Umbilical cord (tissue), 2 donors: Measurements from ENCODE around the gene ZNF79. TPM values are rescaled to one million over a fixed set of nuclear protein-coding genes. Genes with fewer than 3 reads are reported as not detected.

Source experiments
- DNase-seq: peaks from one replicate; pipeline ENCODE4 v3.0.0-alpha.2; 2015; ENCODE audit warnings: low spot score
- total RNA-seq: library from RNA; depleted of rRNA; stranded (reverse); fragments of >200 nt; gene quantifications from one replicate; pipeline ENCODE4 v1.2.3, GENCODE V29; 2014; ENCODE audit warnings: low replicate concordance; ENCODE audit not compliant: insufficient read depth

The ZNF79 gene
- total RNA-seq, 1 donor from 2014 or later: 15.2 TPM

DNA sequence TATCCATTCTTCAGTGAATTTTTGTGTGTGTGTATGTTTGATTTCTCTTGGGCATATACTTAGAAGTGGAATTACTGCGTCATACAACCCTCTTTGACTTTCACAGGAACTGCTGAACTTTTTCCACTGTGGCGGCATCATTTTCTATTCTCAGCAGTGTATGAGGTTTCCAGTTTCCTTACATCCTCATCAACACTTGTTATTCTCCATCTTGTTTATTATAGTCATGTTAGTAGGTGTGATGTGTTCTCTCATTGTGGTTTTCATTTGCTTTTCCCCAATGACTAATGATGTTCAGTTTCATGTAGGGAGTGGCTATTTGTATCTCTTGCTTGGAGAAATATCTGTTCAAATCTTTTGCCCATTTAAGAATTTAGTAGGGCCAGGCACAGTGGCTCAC lies 2.6 kb downstream of the ZNF79 start:
- DNase-seq: no peak

GRCh38 chr9:127428348-127428747 lies 4.2 kb downstream of the ZNF79 start:
- no peak for DNase-seq

GRCh38 chr9:127430415-127430814 lies 6.2 kb downstream of the ZNF79 start:
- DNase-seq: no peak

DNA sequence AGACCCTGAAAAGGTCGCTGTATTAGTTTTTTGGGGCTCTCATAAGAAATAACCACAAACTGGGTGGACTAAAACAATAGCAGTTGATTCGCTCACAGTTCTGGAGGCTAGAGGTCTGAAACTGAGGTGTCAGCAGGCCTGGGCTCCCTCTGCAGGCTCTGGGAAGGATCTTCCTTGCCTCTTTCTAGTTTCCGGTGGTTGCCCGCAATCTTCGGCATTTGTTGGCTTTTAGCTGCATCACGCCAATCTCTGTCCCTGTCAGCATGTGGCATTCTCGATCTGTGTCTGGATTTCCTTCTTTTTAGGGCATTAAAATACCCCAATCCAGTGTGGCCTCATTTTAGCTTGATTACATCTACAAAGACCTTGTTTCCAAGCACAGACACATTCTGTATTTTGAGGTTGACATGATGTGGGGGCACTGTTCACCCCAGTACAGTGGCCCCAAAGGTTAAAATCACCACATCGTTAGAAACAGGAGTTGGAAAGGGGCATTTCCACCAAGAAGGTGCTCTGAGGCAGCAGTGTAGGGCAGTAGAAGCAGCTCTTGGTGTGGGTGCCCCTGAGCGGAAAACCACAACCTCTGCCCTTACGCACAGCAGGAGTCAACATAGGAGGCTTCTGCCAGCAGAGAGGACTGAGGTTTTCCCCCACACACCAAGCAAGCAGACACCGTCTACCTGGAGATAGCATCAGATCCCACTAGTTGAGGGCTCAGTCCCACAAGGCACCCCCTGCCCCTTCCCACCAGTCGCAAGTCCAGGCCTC lies 13.5 kb downstream of the ZNF79 start:
- DNase-seq: no peak

DNA sequence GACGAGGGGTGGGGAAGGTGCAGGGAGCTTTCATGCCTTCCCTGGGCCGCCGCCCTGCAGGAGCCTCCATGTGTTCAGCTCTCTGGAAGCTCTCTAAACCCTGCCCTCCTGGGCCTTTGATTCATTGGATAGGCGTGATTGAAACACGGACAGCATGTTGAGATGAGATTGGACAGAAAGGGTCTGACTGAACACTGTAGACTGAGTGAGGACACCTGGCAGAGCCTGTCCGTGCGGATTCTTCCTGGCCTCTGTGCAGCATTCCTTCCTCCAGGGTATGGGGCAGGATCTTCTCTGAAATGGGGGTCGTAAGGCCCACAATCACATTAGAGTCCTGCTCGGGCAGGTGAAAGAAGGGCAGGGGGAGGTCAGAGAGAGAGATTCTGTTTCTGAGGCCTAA lies 14.2 kb downstream of the ZNF79 start:
- DNase-seq: peak; percentile 40

DNA sequence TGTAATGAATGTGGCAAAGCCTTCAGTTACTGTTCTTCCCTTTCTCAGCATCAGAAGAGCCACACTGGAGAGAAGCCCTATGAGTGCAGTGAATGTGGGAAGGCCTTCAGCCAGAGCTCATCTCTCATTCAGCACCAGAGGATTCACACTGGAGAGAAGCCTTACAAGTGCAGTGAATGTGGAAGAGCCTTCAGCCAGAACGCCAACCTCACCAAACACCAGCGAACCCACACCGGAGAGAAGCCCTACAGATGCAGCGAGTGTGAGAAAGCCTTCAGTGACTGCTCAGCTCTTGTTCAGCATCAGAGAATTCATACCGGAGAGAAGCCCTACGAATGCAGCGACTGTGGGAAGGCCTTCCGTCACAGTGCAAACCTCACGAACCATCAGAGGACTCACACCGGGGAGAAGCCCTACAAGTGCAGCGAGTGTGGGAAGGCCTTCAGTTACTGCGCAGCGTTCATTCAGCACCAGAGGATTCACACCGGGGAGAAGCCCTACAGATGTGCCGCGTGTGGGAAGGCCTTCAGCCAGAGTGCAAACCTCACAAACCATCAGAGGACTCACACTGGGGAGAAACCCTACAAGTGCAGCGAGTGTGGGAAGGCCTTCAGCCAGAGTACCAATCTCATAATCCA lies 20.2 kb downstream of the ZNF79 start:
- no peak for DNase-seq

DNA sequence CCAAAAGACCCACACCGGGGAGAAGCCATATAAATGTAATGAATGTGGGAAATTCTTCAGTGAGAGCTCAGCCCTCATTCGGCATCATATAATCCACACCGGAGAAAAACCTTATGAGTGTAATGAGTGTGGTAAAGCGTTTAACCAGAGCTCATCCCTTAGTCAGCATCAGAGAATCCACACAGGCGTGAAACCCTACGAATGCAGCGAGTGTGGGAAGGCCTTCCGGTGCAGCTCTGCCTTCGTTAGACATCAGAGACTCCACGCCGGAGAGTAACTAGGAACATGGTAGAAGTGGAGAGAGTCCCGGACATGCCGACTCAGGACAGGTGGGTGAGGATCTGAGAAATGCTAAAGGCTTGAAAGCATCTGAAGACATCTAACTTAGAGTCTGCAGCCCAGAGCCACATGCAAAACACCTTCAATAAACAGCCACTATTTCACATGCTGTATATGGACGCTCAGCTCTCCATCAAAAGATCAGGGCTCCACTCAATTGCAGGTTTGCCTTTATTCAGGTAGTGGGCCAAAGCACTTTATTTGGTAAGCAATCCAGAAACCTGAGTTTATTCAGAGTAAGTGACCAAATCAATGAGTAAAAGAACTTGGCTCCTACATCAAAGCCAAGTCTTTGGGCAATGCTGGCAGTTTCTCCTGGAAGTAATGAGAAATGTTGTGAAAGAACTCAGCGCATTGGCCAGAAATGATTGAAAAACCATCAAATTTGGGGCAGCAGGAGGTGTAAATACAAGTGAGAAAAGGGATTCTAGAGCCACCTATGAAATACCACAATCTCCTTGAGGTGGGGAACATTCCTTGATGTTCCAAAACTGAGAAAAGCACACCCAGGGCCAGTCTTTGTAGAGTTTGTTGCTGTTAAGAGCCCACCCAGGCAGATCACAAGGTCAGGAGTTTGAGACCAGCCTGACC lies 21.0 kb downstream of the ZNF79 start:
- DNase-seq: no peak

DNA sequence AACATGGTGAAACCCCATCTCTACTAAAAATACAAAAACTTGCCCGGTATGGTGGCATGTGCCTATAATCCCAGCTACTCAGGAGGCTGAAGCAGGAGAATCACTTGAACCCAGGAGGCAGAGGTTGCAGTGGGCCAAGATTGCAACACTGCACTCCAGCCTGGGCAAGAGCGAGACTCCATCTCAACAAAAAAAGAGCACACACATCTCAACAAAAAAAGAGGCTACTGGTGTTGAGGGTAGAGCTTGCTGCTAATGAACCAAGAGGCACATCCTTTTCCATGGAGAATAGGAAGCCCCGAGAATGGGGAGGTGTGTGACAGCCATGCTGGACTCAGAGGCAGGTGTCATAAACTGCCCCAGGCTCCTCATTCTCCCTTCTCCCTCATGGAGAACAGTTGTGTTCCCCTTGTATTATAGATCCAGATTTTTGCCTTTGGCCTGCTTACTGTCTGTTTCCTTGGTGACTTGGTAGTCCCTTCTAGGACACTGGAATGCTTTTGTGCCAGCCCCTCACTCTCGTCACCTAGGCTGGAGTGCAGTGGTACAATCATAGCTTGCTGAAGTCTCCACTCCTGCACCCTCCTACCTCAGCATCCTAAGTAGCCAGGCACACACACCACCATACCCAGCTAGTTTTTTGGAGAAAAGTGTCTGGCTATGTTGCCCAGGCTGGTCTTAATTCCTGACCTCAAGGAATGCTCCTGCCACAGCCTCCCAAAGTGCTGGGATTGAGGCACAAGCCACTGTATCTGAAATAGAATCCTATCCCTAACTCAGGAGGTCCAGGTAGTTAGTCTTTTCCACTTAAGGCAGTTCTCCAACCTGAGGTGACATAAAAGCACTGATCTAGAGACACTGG lies 21.9 kb downstream of the ZNF79 start:
- DNase-seq: no peak

GRCh38 chr9:127446713-127447415 lies 22.7 kb downstream of the ZNF79 start:
- no peak for DNase-seq

DNA sequence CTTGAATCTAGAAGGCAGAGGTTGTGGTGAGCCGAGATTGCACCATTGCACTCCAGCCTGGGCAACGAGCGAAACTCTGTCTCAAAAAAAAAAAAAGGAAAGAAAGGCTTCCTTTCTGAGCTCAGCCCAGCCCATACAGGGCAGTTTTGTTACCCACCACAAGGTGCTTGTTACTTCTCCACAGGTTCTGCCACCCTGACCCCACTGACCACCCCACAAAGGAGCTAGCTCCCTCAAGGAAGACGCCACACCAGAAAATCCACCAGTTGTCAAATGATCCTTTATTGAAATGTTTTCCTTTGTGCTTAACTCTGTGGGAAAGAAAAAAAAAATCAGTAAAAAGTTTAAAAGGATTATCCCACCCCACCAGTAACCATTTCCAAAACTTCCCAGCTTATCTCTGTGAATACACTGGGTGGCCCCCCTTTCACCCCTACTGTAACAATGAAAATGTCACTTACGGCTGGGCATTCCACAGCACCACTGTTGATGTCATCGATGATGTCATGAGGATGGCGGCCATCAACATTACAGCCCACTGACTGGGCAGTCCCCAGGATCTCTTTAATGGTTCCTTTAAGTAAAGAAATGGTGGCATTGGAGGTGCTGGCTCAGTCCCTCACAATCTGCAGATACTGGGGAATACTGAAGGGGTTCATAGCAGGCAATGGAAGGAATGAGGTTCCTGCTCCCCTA lies 23.4 kb downstream of the ZNF79 start:
- DNase-seq: no peak

DNA sequence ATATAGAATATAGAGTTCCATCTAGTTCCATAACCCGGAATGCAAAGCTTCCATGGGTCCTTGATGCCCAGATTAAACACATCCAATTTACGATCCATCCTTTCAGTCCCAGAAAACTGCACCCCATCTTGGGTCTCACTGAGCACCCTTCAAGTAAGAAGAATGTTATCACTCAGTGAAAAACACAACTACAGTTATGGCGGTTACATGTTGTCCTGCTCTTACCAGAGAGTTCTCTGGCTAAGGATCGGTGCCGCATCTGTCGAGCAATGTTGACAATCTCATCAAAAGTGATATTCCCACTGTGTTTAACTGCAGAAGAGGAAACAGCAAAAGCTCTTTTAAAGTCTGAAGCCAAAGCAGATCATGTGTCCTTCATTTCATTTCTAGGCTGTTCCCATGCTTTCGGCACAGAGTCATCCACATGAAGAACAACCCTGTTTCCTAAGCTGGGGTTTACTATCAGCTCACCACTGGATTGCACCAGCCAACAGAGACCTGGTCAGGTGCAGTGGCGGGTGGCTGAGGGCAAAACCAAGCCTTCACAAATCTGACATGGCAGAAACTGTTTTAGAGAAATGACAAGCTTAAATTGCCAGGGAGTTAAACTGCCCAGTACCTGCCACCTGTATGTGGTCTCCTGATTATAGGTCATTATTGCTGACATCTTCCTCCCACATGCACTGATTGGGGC lies 24.1 kb downstream of the ZNF79 start:
- no peak for DNase-seq

DNA sequence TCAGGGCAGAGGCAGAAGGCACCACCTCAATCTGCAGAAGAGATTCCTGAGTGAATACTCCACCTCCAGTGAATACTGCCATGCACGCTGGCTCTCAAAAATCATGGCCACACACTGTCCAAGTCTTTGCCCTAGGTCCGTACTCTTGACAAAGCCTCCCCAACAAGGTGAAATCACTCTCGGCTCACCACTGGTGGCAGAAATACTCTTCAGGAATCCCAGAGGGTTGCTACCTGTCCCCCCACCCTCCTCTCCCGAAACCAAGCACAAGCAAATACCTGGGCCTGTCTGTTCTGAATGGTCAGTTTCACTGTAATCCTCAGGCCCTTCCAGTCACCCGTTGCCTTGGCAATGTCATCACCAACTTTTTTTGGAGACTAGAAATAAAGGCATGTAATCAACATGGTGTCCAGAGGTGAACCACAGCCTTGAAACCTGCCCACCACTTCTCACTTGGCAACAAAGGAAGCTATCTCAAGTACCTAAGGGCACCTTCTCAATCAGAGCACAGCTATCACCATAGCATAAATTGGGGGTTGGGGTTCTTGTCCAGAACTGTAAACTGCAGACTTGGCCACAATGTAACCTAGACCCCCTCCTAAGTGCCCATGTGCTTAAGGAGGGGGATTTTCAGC lies 25.3 kb downstream of the ZNF79 start:
- DNase-seq: no peak

- peak; percentile 55 for DNase-seq
Observed at GRCh38 chr9:127450243-127450760, 26.1 kb downstream of the ZNF79 start.

GRCh38 chr9:127450830-127451607 lies 26.8 kb downstream of the ZNF79 start, which contains the start of the genes LRSAM1 and RPL12:
LRSAM1 (plus strand) TSS chr9:127451510; CDS start chr9:127454528, 3,018 bp downstream.
RPL12 (minus strand) TSS chr9:127451406; CDS start chr9:127451317, 89 bp downstream.
- DNase-seq: peak; percentile 97

DNA sequence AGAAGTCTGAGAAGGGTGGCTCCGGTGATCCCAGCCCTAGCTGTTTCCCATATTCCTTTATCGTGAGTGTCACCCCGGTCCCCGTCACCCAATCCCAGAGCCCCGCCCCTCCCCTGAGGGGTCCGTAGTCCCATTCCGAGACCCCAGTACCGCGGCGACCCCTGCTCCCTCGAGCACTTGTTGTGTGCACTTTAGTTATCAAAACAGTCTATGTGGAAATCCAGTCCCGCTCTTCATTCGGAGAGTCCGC lies 27.4 kb downstream of the ZNF79 start:
- no peak for DNase-seq

DNA sequence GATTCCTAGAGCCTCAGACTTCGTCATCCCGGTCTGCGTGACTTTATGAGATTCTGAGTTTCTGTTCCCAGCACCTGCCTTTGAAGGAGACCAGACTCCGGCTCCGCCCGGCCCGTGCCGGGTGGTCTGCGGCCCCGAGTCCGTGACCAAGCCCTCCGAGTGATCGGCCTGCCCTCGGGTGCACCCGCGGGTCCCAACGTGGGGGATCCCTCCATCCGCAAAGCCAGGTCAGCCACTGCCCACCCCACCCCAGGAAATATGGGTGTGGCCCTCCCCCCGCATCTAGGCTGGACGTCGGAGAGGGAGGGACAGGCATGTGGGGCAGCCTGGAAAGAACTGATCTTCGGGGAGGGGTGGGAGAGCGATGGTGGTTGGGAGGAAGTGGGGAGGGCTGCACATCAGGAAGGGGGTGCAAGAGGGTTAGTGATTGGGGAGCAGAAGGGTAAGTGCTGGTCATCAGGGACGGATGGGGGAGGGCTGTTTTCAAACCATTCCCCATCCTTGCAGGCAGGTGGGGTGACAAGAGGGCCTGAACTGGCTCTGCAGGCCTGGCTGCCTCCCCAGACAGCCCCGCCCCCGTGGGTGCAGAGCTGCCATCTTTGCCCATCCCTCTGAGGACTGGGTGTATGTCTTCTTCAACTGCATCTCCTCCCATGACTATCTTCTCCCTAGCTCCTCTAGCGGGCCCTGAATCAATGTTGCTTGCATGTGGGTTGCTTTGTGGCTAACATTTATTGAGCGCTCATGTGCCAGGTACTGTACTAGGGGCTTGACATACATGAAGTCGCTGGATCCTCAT lies 27.9 kb downstream of the ZNF79 start:
- DNase-seq: peak; percentile 68

DNA sequence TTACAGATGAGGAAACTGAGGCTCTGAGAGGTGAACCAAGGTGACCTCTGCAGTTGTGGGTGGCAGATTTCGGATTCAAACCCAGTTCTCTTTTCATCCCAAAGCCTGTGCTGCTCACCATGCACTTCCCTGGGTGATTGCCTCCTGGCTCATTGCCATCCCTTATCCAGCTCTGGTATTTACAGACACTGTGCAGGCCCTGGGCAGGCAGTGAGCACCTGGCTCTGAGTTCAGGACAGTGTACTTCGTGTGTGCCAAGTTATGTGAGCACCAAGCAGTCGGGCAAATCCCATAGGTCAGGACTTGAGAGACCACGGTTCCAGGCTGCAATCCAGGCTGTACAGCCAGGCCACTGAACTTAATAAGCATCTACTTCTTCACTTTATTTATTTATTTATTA lies 28.5 kb downstream of the ZNF79 start:
- DNase-seq: peak; percentile 31
